ENCODE data around the gene FAM53B. TPM values are rescaled to one million over a fixed set of nuclear protein-coding genes. Genes with fewer than 3 reads are reported as not detected.

FAM53B gene
- total RNA-seq, 2 donors from 2014 or later, result 43.3 to 45.2 TPM

- no peaks in the 10 kb centered on the region for H3K9me3 ChIP-seq
- no peaks in the 10 kb centered on the region for H3K27me3 ChIP-seq
- no peak overlapping the region for H3K9ac ChIP-seq (ENCODE audit: low read depth in 2 of 2, low read length in 2 of 2)
- no peak overlapping the region for H3K27ac ChIP-seq
- TF ChIP-seq CTCF (IDR thresholded peaks at IDR 0.05), result no peak
- intact Hi-C loops (cut with DNase I), result no loop called here
- H3K4me3 ChIP-seq, result no peak overlapping the region
- H3K36me3 ChIP-seq, result peaks cover 15% of the 10 kb centered on the region
- no peaks in the 10 kb centered on the region for H3K4me1 ChIP-seq
- DNase-seq, result no peak
Measured at GRCh38 chr10:124685261-124685660, 58.9 kb downstream of the FAM53B start.

- no peak overlapping the region for H3K27ac ChIP-seq
- intact Hi-C loops (cut with DNase I), result no loop called here
- H3K4me3 ChIP-seq, result no peak overlapping the region
- no peaks in the 10 kb centered on the region for H3K4me1 ChIP-seq
- H3K9me3 ChIP-seq, result no peaks in the 10 kb centered on the region
- no peaks in the 10 kb centered on the region for H3K27me3 ChIP-seq
- no peak overlapping the region for H3K9ac ChIP-seq (ENCODE audit: low read depth in 2 of 2, low read length in 2 of 2)
- TF ChIP-seq CTCF (IDR thresholded peaks at IDR 0.05), result no peak
- peaks cover 9% of the 10 kb centered on the region for H3K36me3 ChIP-seq
- no peak for DNase-seq
Measured at GRCh38 chr10:124683814-124684213, 60.4 kb downstream of the FAM53B start.

- DNase-seq, result no peak
- Histone ChIP-seq H3K27me3 (no peaks in the 10 kb centered on the region), H3K4me1 (no peaks in the 10 kb centered on the region), H3K4me3 (no peak overlapping the region), H3K9me3 (no peaks in the 10 kb centered on the region), H3K9ac (ENCODE audit: low read depth in 2 of 2, low read length in 2 of 2) (no peak overlapping the region), H3K36me3 (peaks cover 9% of the 10 kb centered on the region), H3K27ac (no peak overlapping the region)
- intact Hi-C loops (cut with DNase I), result no loop called here
- TF ChIP-seq CTCF (IDR thresholded peaks at IDR 0.05), result no peak
Measured at GRCh38 chr10:124681626-124682552, 62.3 kb downstream of the FAM53B start.

- no peak overlapping the region for H3K27ac ChIP-seq
- no peak for DNase-seq
Measured at GRCh38 chr10:124681091-124681490, 63.1 kb downstream of the FAM53B start.

GRCh38 chr10:124680675-124681074 lies 63.5 kb downstream of the FAM53B start:
- intact Hi-C loops (cut with DNase I), result no loop called here
- no peak overlapping the region for H3K27ac ChIP-seq
- no peaks in the 10 kb centered on the region for H3K4me1 ChIP-seq
- no peaks in the 10 kb centered on the region for H3K9me3 ChIP-seq
- H3K9ac ChIP-seq (ENCODE audit: low read depth in 2 of 2, low read length in 2 of 2), result no peak overlapping the region
- peaks cover 9% of the 10 kb centered on the region for H3K36me3 ChIP-seq
- no peak overlapping the region for H3K4me3 ChIP-seq
- DNase-seq, result peak; percentile 46
- TF ChIP-seq CTCF (IDR thresholded peaks at IDR 0.05), result no peak
- H3K27me3 ChIP-seq, result no peaks in the 10 kb centered on the region

More at GRCh38 chr10:124681091-124681490, 63.1 kb downstream of the FAM53B start:
- no peak for TF ChIP-seq CTCF (IDR thresholded peaks at IDR 0.05)
- H3K4me3 ChIP-seq, result no peak overlapping the region
- intact Hi-C loops (cut with DNase I), result no loop called here
- H3K4me1 ChIP-seq, result no peaks in the 10 kb centered on the region
- no peaks in the 10 kb centered on the region for H3K9me3 ChIP-seq
- no peaks in the 10 kb centered on the region for H3K27me3 ChIP-seq
- H3K9ac ChIP-seq (ENCODE audit: low read depth in 2 of 2, low read length in 2 of 2), result no peak overlapping the region
- peaks cover 9% of the 10 kb centered on the region for H3K36me3 ChIP-seq

Measured in colonic mucosa (tissue), 4 donors.